NB4 (cell line): ENCODE measurements around the gene GK.

Experiments used
- CTCF ChIP-seq: IDR thresholded peaks from one replicate; pipeline ENCODE4 v1.5.1; 2012; ENCODE audit warnings: low read depth, low read length
- MYC ChIP-seq: IDR thresholded peaks from 2 replicates; pipeline ENCODE4 v1.6.1; 2011; ENCODE audit warnings: low read depth, low read length

- TF ChIP-seq CTCF = no peak
- no peak for TF ChIP-seq MYC
These were observed 15.1 kb upstream of the GK start for GRCh38 chrX:30637874-30638815.
